Measurements from ENCODE around the gene DDR2.

Gene DDR2

DNA sequence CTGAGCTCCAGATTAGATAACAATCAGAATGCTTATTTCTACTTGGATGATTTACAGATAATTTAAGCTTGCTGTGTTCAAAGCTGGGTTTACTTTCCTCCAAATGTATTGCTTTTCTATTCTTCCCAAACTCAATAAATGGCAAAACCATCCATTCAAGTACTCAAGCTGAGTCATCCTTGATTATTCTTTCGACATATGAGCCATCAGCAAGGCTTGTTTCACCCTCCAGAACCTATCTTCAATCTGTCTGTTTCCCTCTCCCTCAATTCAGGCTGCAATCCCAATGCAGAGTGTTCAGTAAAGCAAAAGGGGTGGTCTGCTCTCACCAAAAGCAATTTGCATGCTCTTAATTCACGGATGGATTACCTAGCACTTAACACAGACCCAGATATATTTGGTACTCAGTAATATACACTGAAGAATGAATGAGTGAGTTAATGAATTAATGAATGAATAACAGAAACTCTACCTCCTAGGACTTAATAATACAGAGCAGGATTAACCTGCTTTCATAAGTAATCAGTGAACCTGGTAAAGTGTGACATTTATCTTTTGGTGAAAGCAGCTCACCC lies 41.9 kb downstream of the DDR2 start:
- DNase-seq: no peak

GRCh38 chr1:162676087-162676486 lies 43.8 kb downstream of the DDR2 start:
- no peak for DNase-seq

- peak; percentile 62 for DNase-seq
Observed at GRCh38 chr1:162676750-162677149, 44.5 kb downstream of the DDR2 start.

DNA sequence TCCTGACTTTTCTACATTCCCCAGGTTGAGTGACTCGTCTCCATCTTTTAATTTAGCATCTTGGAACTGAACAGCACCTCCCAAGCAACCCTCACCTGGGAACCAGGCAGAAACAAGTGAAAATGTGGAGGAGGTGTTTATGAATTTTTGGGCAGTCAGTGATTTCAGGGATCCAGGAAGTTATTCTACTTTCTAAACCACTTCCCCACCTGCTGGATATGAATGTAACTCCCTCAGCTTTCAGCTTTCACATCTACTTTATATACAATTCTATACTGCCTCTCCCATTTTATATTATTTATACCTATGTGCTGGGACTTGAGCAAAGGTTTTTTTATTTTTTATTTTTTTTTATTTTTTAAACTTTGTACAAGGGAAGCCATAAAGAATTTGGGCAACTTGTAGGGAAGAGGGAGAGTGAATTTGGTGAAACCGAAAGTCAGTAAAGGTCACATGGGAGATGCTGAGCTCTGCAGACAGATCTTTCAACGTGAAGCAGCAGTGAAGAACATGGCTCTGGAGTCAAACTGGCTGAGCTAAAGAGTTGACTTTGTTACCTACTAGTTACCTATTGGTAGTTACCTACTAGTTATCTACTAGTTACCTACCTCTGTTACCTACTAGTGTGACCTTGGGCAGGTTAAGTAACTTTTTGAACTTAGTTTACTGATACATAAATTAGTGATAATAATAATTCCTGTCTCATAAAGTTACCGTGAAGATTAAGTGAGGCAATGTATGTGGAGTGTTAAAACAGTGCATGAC lies 45.5 kb downstream of the DDR2 start:
- no peak for DNase-seq

- DNase-seq: no peak
Observed at GRCh38 chr1:162678439-162678838, 46.2 kb downstream of the DDR2 start.

DNA sequence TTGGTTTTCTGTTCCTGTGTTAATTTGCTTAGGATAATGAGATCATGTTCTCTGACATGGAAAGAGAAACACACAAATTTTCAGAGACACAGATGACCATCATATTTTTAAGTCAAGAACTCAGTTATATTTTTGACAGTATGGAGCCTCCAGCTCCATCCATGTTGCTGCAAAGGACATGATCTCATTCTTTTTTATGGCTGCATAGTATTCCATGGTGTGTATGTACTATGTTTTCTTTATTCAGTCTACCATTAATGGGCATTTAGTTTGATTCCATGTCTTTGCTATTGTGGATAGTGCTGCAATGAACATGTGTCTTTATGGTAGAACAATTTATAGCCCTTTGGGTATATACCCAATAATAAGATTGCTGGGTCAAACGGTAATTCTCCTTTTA lies 47.0 kb downstream of the DDR2 start:
- DNase-seq: no peak

DNA sequence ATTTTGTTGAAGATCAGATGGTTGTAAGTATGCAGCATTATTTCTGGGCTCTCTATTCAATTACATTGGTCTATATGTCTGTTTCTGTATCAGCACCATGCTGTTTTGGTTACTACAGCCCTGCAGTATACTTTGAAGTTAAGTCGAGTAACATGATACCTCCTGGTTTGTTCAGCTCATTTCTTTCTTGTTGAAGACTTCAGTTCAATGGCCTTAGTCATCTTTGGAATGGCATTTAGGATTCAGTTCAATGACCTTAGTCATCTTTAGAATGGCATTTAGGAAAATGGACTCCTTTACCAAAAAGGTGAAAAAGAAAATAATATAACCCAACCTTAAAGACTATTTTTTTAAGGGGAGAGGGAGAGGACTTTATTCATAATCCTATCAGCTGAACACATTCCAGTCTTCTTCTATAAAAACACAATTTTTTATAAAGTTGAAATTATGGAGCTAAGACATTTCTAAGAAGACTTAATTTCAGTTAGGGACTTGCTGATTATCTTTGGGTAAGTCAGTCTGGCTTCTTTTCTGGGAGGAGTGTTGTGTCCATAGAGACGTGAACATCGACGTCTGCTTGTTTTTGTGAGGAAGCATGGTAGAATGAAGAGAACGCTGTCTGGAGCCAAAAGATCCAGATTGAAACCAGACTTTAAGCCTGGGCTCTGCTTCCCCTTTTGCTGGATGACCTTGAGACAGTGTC lies 48.3 kb downstream of the DDR2 start:
- DNase-seq: no peak

DNA sequence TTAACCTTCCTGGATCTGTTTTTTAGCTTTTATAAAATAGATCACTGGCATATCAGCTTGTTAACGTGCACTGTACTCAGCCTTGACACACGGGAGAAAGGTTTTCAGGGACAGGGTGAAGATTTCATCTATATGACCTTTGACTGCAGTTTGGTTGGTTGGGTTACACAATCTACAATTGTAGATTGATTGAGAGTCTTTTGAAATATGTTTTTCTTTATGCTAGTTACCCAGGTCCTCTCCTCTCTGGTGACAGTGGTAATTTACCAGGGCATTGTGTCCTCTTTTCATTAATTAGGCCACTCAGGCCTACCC lies 48.8 kb downstream of the DDR2 start:
- no peak for DNase-seq

- no peak for DNase-seq
Observed at GRCh38 chr1:162682013-162682419, 49.8 kb downstream of the DDR2 start.

DNA sequence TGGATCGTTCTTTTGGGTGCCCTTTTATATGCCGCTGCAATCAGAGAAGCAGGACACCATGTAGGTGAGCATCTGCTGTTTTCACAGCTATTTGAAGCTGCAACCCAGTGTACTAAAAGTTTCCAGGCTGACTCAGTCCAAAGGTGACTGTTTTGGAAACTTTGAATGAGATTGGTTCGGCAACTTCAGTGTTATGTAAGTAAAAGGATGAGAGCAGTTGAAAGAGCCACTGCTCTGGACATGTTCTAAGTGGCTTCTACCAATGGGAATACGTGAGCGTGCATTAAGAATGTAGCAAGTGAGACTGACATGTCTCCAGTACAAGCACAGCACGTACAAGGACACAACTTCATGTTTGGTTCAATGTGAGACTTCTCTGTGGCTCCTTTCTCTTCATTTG lies 55.6 kb downstream of the DDR2 start:
- DNase-seq: no peak

- DNase-seq: no peak
Observed at GRCh38 chr1:162688521-162688920, 56.3 kb downstream of the DDR2 start.

DNA sequence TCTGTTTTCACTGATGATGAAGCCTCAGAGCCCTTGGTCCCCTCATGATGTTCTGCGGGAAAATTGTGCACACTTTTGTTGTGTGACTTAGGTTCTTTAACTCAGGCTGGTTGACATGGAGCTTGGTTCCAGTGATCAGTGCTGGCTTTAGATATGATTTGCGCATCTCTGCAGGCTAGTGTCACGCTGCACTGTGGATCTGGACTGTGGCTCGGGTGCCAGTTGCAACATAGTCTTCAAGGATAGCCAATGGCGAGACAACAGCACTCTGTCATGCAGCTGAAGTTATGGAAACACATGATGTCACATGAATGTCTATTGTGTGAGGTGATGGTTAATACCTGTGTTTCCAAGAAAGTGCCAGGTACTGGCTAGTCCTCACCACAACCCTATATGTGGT lies 56.7 kb downstream of the DDR2 start:
- no peak for DNase-seq

- no peak for DNase-seq
Observed at GRCh38 chr1:162689745-162690671, 57.7 kb downstream of the DDR2 start.

DNA sequence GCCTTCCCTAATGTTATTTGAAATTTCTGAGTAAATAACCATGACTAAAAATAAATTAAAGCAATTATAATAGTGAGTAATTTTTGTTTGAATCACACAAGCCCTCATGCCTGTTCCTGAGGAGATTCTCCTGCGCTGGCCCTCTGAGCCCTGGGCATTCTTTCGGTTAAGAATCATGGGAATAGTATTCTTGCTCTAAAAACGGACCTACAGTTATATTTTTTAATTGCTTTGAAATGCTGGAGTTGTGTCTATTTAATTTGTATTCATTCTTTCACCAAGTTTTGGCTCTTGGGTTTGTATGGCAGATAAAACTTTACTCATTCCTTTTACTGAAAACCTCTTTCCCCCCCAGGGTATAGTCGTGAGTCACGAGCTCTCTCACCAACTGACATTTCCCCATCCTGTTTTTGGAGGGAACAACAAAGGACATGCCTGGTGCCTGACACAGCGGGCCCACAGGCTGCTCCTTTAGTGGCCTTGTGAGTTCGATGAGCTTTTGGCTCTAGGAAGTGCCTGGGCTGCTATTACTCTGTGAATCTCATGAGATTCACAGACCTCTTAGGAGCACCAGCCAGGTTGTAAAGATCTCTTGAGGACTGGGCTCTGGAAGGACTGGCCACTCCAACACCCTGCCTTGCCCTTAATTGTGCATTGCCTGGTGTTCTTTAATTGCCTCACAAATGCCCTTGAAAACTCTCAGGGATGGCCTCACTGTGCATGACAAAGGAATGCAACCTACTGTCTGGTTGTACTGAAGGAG lies 58.6 kb downstream of the DDR2 start:
- no peak for DNase-seq

DNA sequence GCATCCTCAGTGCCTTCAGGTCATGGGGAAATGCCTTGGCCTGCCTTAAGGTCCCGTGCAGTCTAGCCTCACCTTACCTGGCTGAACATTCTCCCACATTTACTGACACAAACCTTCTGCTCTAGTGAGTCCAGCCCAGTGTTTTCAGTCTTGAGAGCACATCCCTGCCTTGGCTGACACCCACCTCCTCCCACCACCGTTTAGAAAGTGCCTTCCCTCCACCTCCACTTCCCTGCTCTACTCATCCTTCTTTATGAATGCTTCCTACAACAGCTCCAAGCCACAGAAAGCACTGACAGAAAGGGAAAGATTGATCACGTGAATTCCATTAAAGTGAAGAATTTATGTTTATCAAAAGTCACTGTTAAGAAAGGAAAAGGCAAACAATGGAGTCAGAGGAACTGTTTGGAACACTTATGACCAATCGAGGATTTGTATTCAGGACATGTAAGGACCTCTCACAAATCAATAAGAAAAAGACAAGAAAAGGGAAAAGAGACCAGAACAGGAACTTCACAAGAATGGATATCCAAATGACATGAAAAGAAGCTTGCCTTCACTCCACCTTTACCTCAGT lies 59.8 kb downstream of the DDR2 start:
- no peak for DNase-seq

GRCh38 chr1:162694911-162695310 lies 62.6 kb downstream of the DDR2 start:
- DNase-seq: no peak

DNA sequence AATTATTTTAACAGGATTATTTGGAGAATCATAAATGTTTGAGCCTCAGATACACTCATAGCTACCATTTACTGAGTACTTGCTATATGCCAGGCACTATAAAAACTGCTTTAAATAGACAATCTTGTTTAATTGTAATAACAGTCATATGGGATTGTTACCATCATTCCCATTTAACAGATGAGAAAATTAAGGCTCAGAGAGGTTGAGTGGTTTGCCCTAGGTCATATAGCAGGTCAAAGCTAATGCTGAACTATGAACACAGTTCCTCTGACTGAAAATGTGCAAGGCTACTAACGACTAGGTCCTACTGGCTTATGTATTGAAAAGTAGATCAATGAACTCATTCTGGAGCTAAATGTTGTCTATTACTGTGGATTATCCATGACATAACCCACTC lies 63.4 kb downstream of the DDR2 start:
- no peak for DNase-seq

- DNase-seq: peak; percentile 96
Observed at GRCh38 chr1:162696286-162696862, 64.1 kb downstream of the DDR2 start.

GRCh38 chr1:162697140-162697895 lies 65.1 kb downstream of the DDR2 start:
- DNase-seq: no peak

- no peak for DNase-seq
Observed at GRCh38 chr1:162699366-162699765, 67.1 kb downstream of the DDR2 start.

GRCh38 chr1:162700131-162700530 lies 67.9 kb downstream of the DDR2 start:
- no peak for DNase-seq
